DND-41 (cell line): ENCODE results near the gene TRMT11.
A peak's percentile ranks its signal among the peaks of the same experiment; 100 is the strongest.

Experiments
- ATAC-seq: fragments of 200-7000 bp; cut with Tn5 transposase; 3 replicates; pipeline ENCODE4 v1.9.1; 2021; ENCODE audit warnings: low read depth; ENCODE audit not compliant: insufficient read depth
- DNase-seq: peaks from one replicate; pipeline ENCODE4 v3.0.0-alpha.2; 2020
- H2AFZ ChIP-seq: 2 replicates; pipeline ENCODE4 v1.6.0; 2012; ENCODE audit warnings: low read depth, low read length
- H3K27ac ChIP-seq: 2 replicates; pipeline ENCODE4 v1.5.1; 2012; ENCODE audit warnings: low read length, inconsistent platforms
- H3K27me3 ChIP-seq: fragments of 200-600 bp; sonication (generic); 2 replicates; pipeline ENCODE4 v1.6.0; 2012; ENCODE audit warnings: low read length, mild to moderate bottlenecking, inconsistent platforms; ENCODE audit not compliant: insufficient read depth, poor library complexity
- H3K36me3 ChIP-seq: 2 replicates; pipeline ENCODE4 v1.5.1; 2012; ENCODE audit warnings: low read length, inconsistent platforms; ENCODE audit not compliant: insufficient read depth
- H3K4me1 ChIP-seq: 2 replicates; pipeline ENCODE4 v1.5.1; 2012; ENCODE audit warnings: mild to moderate bottlenecking, low read length; ENCODE audit not compliant: insufficient read depth
- H3K4me2 ChIP-seq: 2 replicates; pipeline ENCODE4 v1.6.0; 2012; ENCODE audit warnings: mild to moderate bottlenecking, moderate library complexity, low read length, inconsistent platforms; ENCODE audit not compliant: insufficient read depth
- H3K4me3 ChIP-seq, 2 experiments: fragments of 200-600 bp in 1 of 2; shearing (Covaris generic) in 1 of 2; 2 replicates each; pipeline ENCODE4 v1.5.1; 2012 to 2016; ENCODE audit warnings: inconsistent platforms in 2 of 2, low read length in 2 of 2, mild to moderate bottlenecking in 2 of 2, low read depth in 1 of 2, moderate library complexity in 1 of 2
- H3K79me2 ChIP-seq: 2 replicates; pipeline ENCODE4 v1.6.0; 2012; ENCODE audit warnings: low read length, inconsistent platforms; ENCODE audit not compliant: insufficient read depth
- H3K9ac ChIP-seq: 2 replicates; pipeline ENCODE4 v1.6.0; 2012; ENCODE audit warnings: low read depth, mild to moderate bottlenecking, inconsistent platforms, low read length, moderate library complexity
- H3K9me3 ChIP-seq: 2 replicates; pipeline ENCODE4 v1.5.1; 2012; ENCODE audit warnings: low read length, moderate library complexity, mild to moderate bottlenecking, inconsistent platforms; ENCODE audit not compliant: insufficient read depth, severe bottlenecking
- H4K20me1 ChIP-seq: 2 replicates; pipeline ENCODE4 v1.6.0; 2012; ENCODE audit warnings: low read length; ENCODE audit not compliant: insufficient read depth
- CTCF ChIP-seq: IDR thresholded peaks from 2 replicates; pipeline ENCODE4 v1.5.1; 2012; ENCODE audit warnings: borderline replicate concordance, low read length, moderate library complexity, mild to moderate bottlenecking; ENCODE audit not compliant: poor library complexity, severe bottlenecking; ENCODE audit errors: extremely low read depth
- EZH2 ChIP-seq: IDR thresholded peaks from 3 replicates; pipeline ENCODE4 v1.6.1; 2012; ENCODE audit warnings: borderline replicate concordance, low read depth, mild to moderate bottlenecking, moderate library complexity, low read length, inconsistent platforms; ENCODE audit not compliant: severe bottlenecking

The TRMT11 gene

GRCh38 chr6:125995972-125996580 lies 9.7 kb downstream of the TRMT11 start:
- H4K20me1 ChIP-seq, result peaks cover 3% of the 10 kb centered on the region; the same call in 1 of the 2 replicates
- no peak overlapping the region for H3K9ac ChIP-seq
- TF ChIP-seq EZH2 (no peak), CTCF (peak; percentile 98)
- H3K79me2 ChIP-seq, result 0 out of 2 replicates have a peak, but pooled peaks cover 3% of the 10 kb centered on the region
- H3K4me1 ChIP-seq, result peaks cover 4% of the 10 kb centered on the region; the same call in 1 of the 2 replicates
- H3K27ac ChIP-seq, result no peak overlapping the region
- H3K4me3 ChIP-seq, result no peak overlapping the region
- no peaks in the 10 kb centered on the region for H3K27me3 ChIP-seq
- peak; percentile 66 for DNase-seq
- 0 out of 2 replicates have a peak, but pooled peaks cover 17% of the 10 kb centered on the region for H3K36me3 ChIP-seq
- H3K4me2 ChIP-seq, result peak overlapping the region; percentile 31
- H2AFZ ChIP-seq, result no peak overlapping the region
- ATAC-seq, result peak; percentile 98
- no peaks in the 10 kb centered on the region for H3K9me3 ChIP-seq

GRCh38 chr6:126002755-126003679 lies 16.7 kb downstream of the TRMT11 start:
- no peak overlapping the region for H2AFZ ChIP-seq
- ATAC-seq (peak; percentile 44; the same call in 1 of the 3 replicates), DNase-seq (no peak)
- no peaks in the 10 kb centered on the region for H4K20me1 ChIP-seq
- H3K4me2 ChIP-seq, result no peak overlapping the region
- H3K27me3 ChIP-seq, result no peaks in the 10 kb centered on the region
- H3K9ac ChIP-seq, result no peak overlapping the region
- TF ChIP-seq EZH2 (no peak), CTCF (no peak)
- no peaks in the 10 kb centered on the region for H3K9me3 ChIP-seq
- no peaks in the 10 kb centered on the region for H3K79me2 ChIP-seq
- peaks cover 15% of the 10 kb centered on the region; the same call in 1 of the 2 replicates for H3K36me3 ChIP-seq
- H3K4me1 ChIP-seq, result peaks cover 7% of the 10 kb centered on the region; the same call in 1 of the 2 replicates
- H3K4me3 ChIP-seq, result no peak overlapping the region
- no peak overlapping the region for H3K27ac ChIP-seq

GRCh38 chr6:126007800-126008199 lies 21.5 kb downstream of the TRMT11 start:
- H3K9me3 ChIP-seq, result no peaks in the 10 kb centered on the region
- H2AFZ ChIP-seq, result no peak overlapping the region
- no peaks in the 10 kb centered on the region for H4K20me1 ChIP-seq
- no peak overlapping the region for H3K4me3 ChIP-seq
- no peaks in the 10 kb centered on the region for H3K27me3 ChIP-seq
- TF ChIP-seq EZH2, result no peak
- TF ChIP-seq CTCF, result no peak
- H3K36me3 ChIP-seq, result peaks cover 22% of the 10 kb centered on the region; the same call in 1 of the 2 replicates
- no peak overlapping the region for H3K4me2 ChIP-seq
- H3K27ac ChIP-seq, result no peak overlapping the region
- H3K9ac ChIP-seq, result no peak overlapping the region
- ATAC-seq (no peak), DNase-seq (no peak)
- H3K4me1 ChIP-seq, result peaks cover 3% of the 10 kb centered on the region; the same call in 1 of the 2 replicates
- H3K79me2 ChIP-seq, result no peaks in the 10 kb centered on the region
